A549 (cell line): ENCODE results near the gene RADIL. TPM values are rescaled to one million over a fixed set of nuclear protein-coding genes. Genes with fewer than 3 reads are reported as not detected.

Experiments used
- ATAC-seq, 2 experiments: fragments of 200-7000 bp in 1 of 2; fragments of >200 bp in 1 of 2; cut with Nextera tagmentation in 1 of 2; cut with Tn5 transposase in 1 of 2; 3 replicates each; pipeline versions ENCODE4 v1.8.0 to v1.9.1; 2018 to 2020; ENCODE audit warnings: mild to moderate bottlenecking in 1 of 2, moderate library complexity in 1 of 2
- CTCF ChIA-PET: fragments of 300-600 bp; sonication (Branson Sonifier 250); formaldehyde crosslinking; extraction: SDS; loops from one replicate; lab custom pipeline; 2021; ENCODE audit warnings: antibody characterized with exemption, inconsistent platforms; lab: Yijun Ruan, JAX
- POLR2A ChIA-PET: fragments of 350-600 bp; formaldehyde crosslinking; extraction: SDS; loops from one replicate; lab custom pipeline; 2021; ENCODE audit warnings: antibody characterized with exemption, inconsistent platforms; lab: Yijun Ruan, JAX
- DNase-seq, 2 experiments: peaks; one replicate each; pipeline versions ENCODE4 v3.0.0 to v3.0.0-alpha.2; 2011 to 2016; ENCODE audit warnings: low read depth in 1 of 2, low spot score in 1 of 2
- FAIRE-seq: peaks from 2 replicates; lab custom pipeline; 2011; peaks lifted over from hg19 to GRCh38; lab: Jason Lieb, UNC
- H3K27ac ChIP-seq, 2 experiments: fragments of >200 bp; sonication (Bioruptor Twin); formaldehyde crosslinking; 3 replicates each; pipeline ENCODE4 v1.5.1; 2016 to 2017
- H3K4me1 ChIP-seq: fragments of >200 bp; sonication (Bioruptor Twin); formaldehyde crosslinking; 3 replicates; pipeline ENCODE4 v1.6.1; 2016
- H3K4me2 ChIP-seq: fragments of >200 bp; sonication (Bioruptor Twin); formaldehyde crosslinking; 3 replicates; pipeline ENCODE4 v1.6.1; 2016
- H3K4me3 ChIP-seq: fragments of >200 bp; sonication (Bioruptor Twin); formaldehyde crosslinking; 3 replicates; pipeline ENCODE4 v1.5.1; 2016
- H3K9me3 ChIP-seq: fragments of >200 bp; sonication (Bioruptor Twin); formaldehyde crosslinking; 3 replicates; pipeline ENCODE4 v1.6.1; 2016
- CBX2 ChIP-seq: fragments of 200-600 bp; sonication (generic); IDR thresholded peaks from 2 replicates; pipeline ENCODE4 v1.6.1; 2016; ENCODE audit warnings: low read depth, mild to moderate bottlenecking, borderline replicate concordance
- CBX8 ChIP-seq: fragments of 200-600 bp; sonication (generic); IDR thresholded peaks from 2 replicates; pipeline ENCODE4 v1.6.1; 2016
- CHD4 ChIP-seq: fragments of 200-600 bp; sonication (generic); IDR thresholded peaks from 2 replicates; pipeline ENCODE4 v1.6.1; 2016; ENCODE audit warnings: antibody characterized with exemption, mild to moderate bottlenecking, borderline replicate concordance
- E2F6 ChIP-seq: IDR thresholded peaks from 2 replicates; pipeline ENCODE4 v1.6.1; 2012; ENCODE audit warnings: low read depth, borderline replicate concordance
- ELK1 ChIP-seq: fragments of 150-350 bp; IDR thresholded peaks from 2 replicates; pipeline ENCODE4 v1.6.1; 2014; ENCODE audit warnings: low read depth, mild to moderate bottlenecking, low read length
- HES2 ChIP-seq: fragments of >200 bp; sonication (Bioruptor Twin); formaldehyde crosslinking; IDR thresholded peaks from 2 replicates; pipeline ENCODE4 v1.6.1; 2016
- HEYL ChIP-seq: fragments of 250-450 bp; sonication (Bioruptor Pico); IDR thresholded peaks from 2 replicates; pipeline ENCODE4 v1.8.0; 2021; ENCODE audit warnings: mild to moderate bottlenecking, moderate library complexity
- HOXA7 ChIP-seq: fragments of 250-450 bp; sonication (Bioruptor Pico); IDR thresholded peaks from 2 replicates; pipeline ENCODE4 v1.5.0; 2020; ENCODE audit warnings: mild to moderate bottlenecking, moderate library complexity
- HOXB13 ChIP-seq: fragments of 250-450 bp; sonication (Bioruptor Pico); IDR thresholded peaks from 2 replicates; pipeline ENCODE4 v1.5.0; 2020; ENCODE audit warnings: low read depth, mild to moderate bottlenecking, moderate library complexity
- KDM1A ChIP-seq: fragments of 200-600 bp; sonication (generic); IDR thresholded peaks from 2 replicates; pipeline ENCODE4 v1.6.1; 2016; ENCODE audit warnings: low read depth, mild to moderate bottlenecking
- MAFK ChIP-seq: fragments of 450-650 bp; IDR thresholded peaks from 2 replicates; pipeline ENCODE4 v1.6.1; 2014; ENCODE audit not compliant: partially characterized antibody
- NPAS2 ChIP-seq: fragments of 250-450 bp; sonication (Bioruptor Pico); IDR thresholded peaks from 2 replicates; pipeline ENCODE4 v1.8.0; 2022; ENCODE audit warnings: mild to moderate bottlenecking, moderate library complexity, borderline replicate concordance
- POLR2A ChIP-seq: IDR thresholded peaks from 2 replicates; pipeline ENCODE4 v1.6.1; 2012; ENCODE audit warnings: mild to moderate bottlenecking, low read length
- POLR2AphosphoS2 ChIP-seq: conservative IDR thresholded peaks from 2 replicates; pipeline ENCODE4 v1.6.1; 2012; ENCODE audit warnings: low read length, improper control_type of control experiment, inconsistent platforms
- RCOR1 ChIP-seq: fragments of 150-350 bp; IDR thresholded peaks from 2 replicates; pipeline ENCODE4 v1.6.1; 2014; ENCODE audit warnings: antibody characterized with exemption, low read length, low read depth
- REST ChIP-seq: fragments of 200-600 bp; sonication (generic); IDR thresholded peaks from 2 replicates; pipeline ENCODE4 v1.6.1; 2016; ENCODE audit warnings: antibody characterized with exemption, mild to moderate bottlenecking, moderate library complexity
- RFX5 ChIP-seq: fragments of 450-650 bp; IDR thresholded peaks from 2 replicates; pipeline ENCODE4 v1.7.1; 2014; ENCODE audit warnings: antibody characterized with exemption, mild to moderate bottlenecking, moderate library complexity
- RNF2 ChIP-seq: fragments of 200-600 bp; sonication (generic); IDR thresholded peaks from 2 replicates; pipeline ENCODE4 v1.6.1; 2016; ENCODE audit warnings: low read depth, mild to moderate bottlenecking, antibody characterized with exemption, moderate library complexity, borderline replicate concordance
- TP53 ChIP-seq: fragments of 250-450 bp; sonication (Bioruptor Pico); IDR thresholded peaks from 2 replicates; pipeline ENCODE4 v1.5.0; 2021; ENCODE audit warnings: mild to moderate bottlenecking, moderate library complexity
- ZNF302 ChIP-seq: fragments of 250-450 bp; sonication (Bioruptor Pico); IDR thresholded peaks from 2 replicates; pipeline ENCODE4 v1.9.0; 2021; ENCODE audit warnings: inconsistent platforms, mild to moderate bottlenecking, moderate library complexity
- ZSCAN20 ChIP-seq: fragments of 250-450 bp; sonication (Bioruptor Pico); IDR thresholded peaks from 2 replicates; pipeline ENCODE4 v1.8.0; 2022; ENCODE audit warnings: mild to moderate bottlenecking, moderate library complexity
- WGBS: methylation state at CpG from one replicate; pipeline ENCODE4 v1.1.6; 2017; ENCODE audit errors: missing lambda C conversion rate; 5-methylcytosine and 5-hydroxymethylcytosine counted together
- polyA plus RNA-seq, 4 experiments: library from polyadenylated mRNA; depleted of rRNA in 3 of 4; stranded (reverse); fragments of >200 nt; fragmentation: RNase III in 1 of 4; extraction: RNeasy Plus Mini Kit Qiagen cat#74134 plus additional on column Dnase treatment in 1 of 4; gene quantifications; 2 replicates in 3 of 4; 3 replicates in 1 of 4; pipeline ENCODE4 v1.2.3, GENCODE V29; 2011 to 2017

The RADIL gene
- polyA plus RNA-seq, 2 of the 4 experiments (the other 2 are of a cell fraction), result 1.0 to 1.1 TPM

GRCh38 chr7:4928445-4928844, 44.9 kb upstream of the RADIL start:
- ATAC-seq, result peak in 1 of 2 experiments; percentile 19; a peak in 2 of 6 replicates
- TF ChIP-seq KDM1A (no peak), ELK1 (no peak), CBX2 (no peak), HOXB13 (no peak), RFX5 (no peak), E2F6 (no peak), HOXA7 (no peak), RCOR1 (no peak), NPAS2 (CRISPR knock-in tag) (no peak), MAFK (no peak), CHD4 (no peak), ZSCAN20 (no peak), RNF2 (no peak), HEYL (CRISPR knock-in tag) (no peak), ZNF302 (CRISPR knock-in tag) (no peak), POLR2A (no peak), POLR2AphosphoS2 (no peak)
- Histone ChIP-seq H3K4me3 (no peak overlapping the region), H3K9me3 (no peaks in the 10 kb centered on the region), H3K4me1 (no peaks in the 10 kb centered on the region), H3K4me2 (no peak overlapping the region), H3K27ac (no peak overlapping the region)
- WGBS, result 21% methylated on average over 2 of the region's 2 CpGs
- FAIRE-seq, result no peak
- ChIA-PET CTCF (interaction anchor here (1.1 kb wide), 1 partner anchor 12 kb away, joined by 3 read pairs; no protein-coding TSS in a partner anchor), POLR2A (no interaction called here)
- no peak for DNase-seq

GRCh38 chr7:4919969-4920766, 36.7 kb upstream of the RADIL start:
- POLR2A ChIA-PET, result no interaction called here
- WGBS, result 56% methylated on average over 13 of the region's 19 CpGs
- no peak for TF ChIP-seq ZNF302 (CRISPR knock-in tag)
- TF ChIP-seq REST, result no peak
- TF ChIP-seq HES2, result no peak
- TF ChIP-seq TP53 (CRISPR knock-in tag), result no peak
- no peak for TF ChIP-seq CBX8

More at GRCh38 chr7:4919969-4920766, 36.7 kb upstream of the RADIL start:
- no peak overlapping the region for H3K4me2 ChIP-seq
- no peaks in the 10 kb centered on the region for H3K4me1 ChIP-seq
- CTCF ChIA-PET, result no interaction called here
- no peak for DNase-seq
- ATAC-seq, result peak in 1 of 2 experiments; percentile 31; a peak in 3 of 6 replicates
- no peak overlapping the region for H3K27ac ChIP-seq
- no peak overlapping the region for H3K4me3 ChIP-seq
- H3K9me3 ChIP-seq, result 0 out of 3 replicates have a peak, but pooled peaks cover 2% of the 10 kb centered on the region
- no peak for FAIRE-seq
